HCT116 (cell line): ENCODE results near the gene KCNJ4.

Experiments
- CTCF ChIP-seq, 3 experiments: fragments of 200-600 bp in 1 of 3; sonication (generic) in 1 of 3; IDR thresholded peaks in 2 of 3; conservative IDR thresholded peaks in 1 of 3; 2 replicates each; pipeline ENCODE4 v1.5.1; 2012 to 2017; ENCODE audit warnings: low read depth in 2 of 3, low read length in 2 of 3, antibody characterized with exemption in 1 of 3, borderline replicate concordance in 1 of 3, control low read depth in 1 of 3, mild to moderate bottlenecking in 1 of 3, mixed read lengths in 1 of 3, mixed run types in 1 of 3, moderate library complexity in 1 of 3; ENCODE audit not compliant: insufficient read depth in 1 of 3
- ELF1 ChIP-seq: IDR thresholded peaks from 2 replicates; pipeline ENCODE4 v1.6.1; 2012; ENCODE audit warnings: low read depth, borderline replicate concordance
- EZH2 ChIP-seq: fragments of 200-600 bp; sonication (generic); IDR thresholded peaks from 2 replicates; pipeline ENCODE4 v1.6.1; 2017; ENCODE audit warnings: antibody characterized with exemption, mixed run types
- POLR2A ChIP-seq: IDR thresholded peaks from 2 replicates; pipeline ENCODE4 v1.7.0; 2011; ENCODE audit warnings: borderline replicate concordance; ENCODE audit not compliant: insufficient read depth, insufficient read length; ENCODE audit errors: extremely low read depth

GRCh38 chr22:38452373-38453065 is 2.5 kb downstream of the KCNJ4 start:
- TF ChIP-seq POLR2A (no peak), ELF1 (no peak), CTCF (IDR thresholded peaks at IDR 0.05 in 2 of 3, conservative IDR thresholded peaks at IDR 0.05 in 1 of 3; ENCODE audit: borderline replicate concordance in 1 of 3, insufficient read depth in 1 of 3, low read depth in 2 of 3, low read length in 2 of 3) (no peak), EZH2 (no peak)
